Activated T-helper 17 cell treated with anti-CD3 and anti-CD28 coated beads, Interleukin-2, amount 50 U/mL, for 72 hours (primary cell): ENCODE data around the gene LOXL1. TPM values are rescaled to one million over a fixed set of nuclear protein-coding genes. Genes with fewer than 3 reads are reported as not detected.

ENCODE experiments used
- ATAC-seq: fragments of 150-1000 bp; cut with Tn5 transposase; replicated peaks from 2 replicates; pipeline ENCODE4 v1.10.0; 2021; ENCODE audit warnings: mild to moderate bottlenecking, moderate library complexity
- H3K27ac Mint-ChIP-seq: one replicate; pipeline ENCODE4 v1.8.0; 2022; ENCODE audit warnings: mixed read lengths
- H3K27me3 Mint-ChIP-seq: one replicate; pipeline ENCODE4 v1.8.0; 2022; ENCODE audit warnings: mixed read lengths
- H3K36me3 Mint-ChIP-seq: one replicate; pipeline ENCODE4 v1.8.0; 2022; ENCODE audit warnings: low read depth, mild to moderate bottlenecking, mixed read lengths
- H3K4me1 Mint-ChIP-seq: one replicate; pipeline ENCODE4 v1.8.0; 2022; ENCODE audit warnings: mixed read lengths
- H3K4me3 Mint-ChIP-seq: one replicate; pipeline ENCODE4 v1.8.0; 2022; ENCODE audit warnings: mild to moderate bottlenecking, mixed read lengths
- H3K9me3 Mint-ChIP-seq: one replicate; pipeline ENCODE4 v1.8.0; 2022; ENCODE audit warnings: mixed read lengths
- total RNA-seq, 2 donors: library from RNA; stranded (reverse); gene quantifications; one replicate each; pipeline ENCODE4 v1.2.3, GENCODE V29; 2022

Gene LOXL1
- total RNA-seq, 2 donors from 2014 or later, result 3.4 TPM

DNA sequence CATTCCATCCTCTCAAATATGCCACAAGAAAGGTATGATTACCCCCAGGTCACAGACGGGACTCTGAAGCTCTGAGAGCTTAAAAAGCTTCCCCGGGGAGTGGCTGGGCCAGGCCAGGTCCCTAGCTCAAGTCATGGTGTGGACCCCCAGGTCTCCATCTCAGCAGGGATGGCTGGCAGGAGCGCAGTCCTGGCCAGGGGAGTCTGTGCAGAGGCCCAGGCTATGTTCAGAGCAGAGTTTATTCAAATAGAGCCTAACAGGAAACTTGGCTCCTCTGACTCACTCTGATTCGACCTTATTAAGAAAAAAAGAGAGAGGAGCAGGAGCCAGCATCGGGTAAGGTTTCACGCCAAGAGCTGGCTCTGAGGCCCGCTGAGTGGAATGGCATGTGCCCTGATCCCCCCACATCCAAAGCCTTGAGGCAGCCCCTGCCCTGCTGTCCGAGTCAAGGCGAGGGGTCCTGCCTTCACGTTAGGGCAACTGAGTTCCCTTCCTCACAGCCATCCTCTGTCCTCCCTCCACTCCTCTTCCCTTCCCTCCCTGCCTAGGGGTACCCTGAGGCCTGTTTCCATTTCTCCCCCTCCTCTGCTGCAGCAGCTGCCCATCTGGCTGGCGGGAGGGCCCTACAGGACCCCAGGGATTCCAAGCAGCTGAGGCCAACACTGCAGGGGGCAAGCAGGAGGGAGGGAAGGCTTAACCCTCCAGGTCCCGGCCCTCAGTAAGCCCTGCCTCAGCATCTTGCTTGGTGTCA, 1.9 kb upstream of the LOXL1 start:
- Mint-ChIP-seq H3K9me3 (no peaks in the 10 kb centered on the region), H3K27ac (peak overlapping the region; percentile 89), H3K4me3 (peak overlapping the region; percentile 77), H3K27me3 (no peaks in the 10 kb centered on the region), H3K4me1 (peaks cover 40% of the 10 kb centered on the region), H3K36me3 (no peaks in the 10 kb centered on the region)
- peak; percentile 57 for ATAC-seq

DNA sequence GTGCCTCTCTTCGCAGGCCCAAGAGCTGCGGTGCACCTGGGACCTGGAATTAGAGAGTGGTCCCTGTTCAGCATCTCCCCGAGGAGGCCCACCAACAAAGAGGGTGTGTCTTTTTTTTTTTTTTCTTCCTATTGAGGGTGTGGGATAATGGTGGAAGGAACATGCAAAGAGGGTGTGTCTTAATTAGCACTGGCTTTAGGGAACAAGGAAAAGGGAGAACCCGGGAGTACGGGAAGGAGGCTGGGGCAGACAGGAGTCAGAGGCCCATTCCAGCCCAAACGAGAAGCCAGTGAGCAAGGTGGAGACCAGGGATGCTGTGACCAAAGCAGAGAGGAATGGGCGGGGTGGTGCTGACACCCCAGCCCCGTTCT, 429 bp upstream of the LOXL1 start:
- H3K27ac Mint-ChIP-seq, result peak overlapping the region; percentile 89
- peaks cover 34% of the 10 kb centered on the region for H3K4me1 Mint-ChIP-seq

DNA sequence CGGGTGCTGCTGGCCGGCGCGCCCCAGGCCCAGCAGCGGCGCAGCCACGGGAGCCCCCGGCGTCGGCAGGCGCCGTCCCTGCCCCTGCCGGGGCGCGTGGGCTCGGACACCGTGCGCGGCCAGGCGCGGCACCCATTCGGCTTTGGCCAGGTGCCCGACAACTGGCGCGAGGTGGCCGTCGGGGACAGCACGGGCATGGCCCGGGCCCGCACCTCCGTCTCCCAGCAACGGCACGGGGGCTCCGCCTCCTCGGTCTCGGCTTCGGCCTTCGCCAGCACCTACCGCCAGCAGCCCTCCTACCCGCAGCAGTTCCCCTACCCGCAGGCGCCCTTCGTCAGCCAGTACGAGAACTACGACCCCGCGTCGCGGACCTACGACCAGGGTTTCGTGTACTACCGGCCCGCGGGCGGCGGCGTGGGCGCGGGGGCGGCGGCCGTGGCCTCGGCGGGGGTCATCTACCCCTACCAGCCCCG, 777 bp downstream of the LOXL1 start:
- Mint-ChIP-seq H3K27me3 (no peaks in the 10 kb centered on the region), H3K4me1 (peaks cover 34% of the 10 kb centered on the region), H3K27ac (no peak overlapping the region), H3K9me3 (no peaks in the 10 kb centered on the region), H3K4me3 (peak overlapping the region; percentile 64), H3K36me3 (no peaks in the 10 kb centered on the region)
- peak; percentile 33 for ATAC-seq

More for the DNA sequence above, 429 bp upstream of the LOXL1 start:
- ATAC-seq, result no peak
- H3K36me3 Mint-ChIP-seq, result no peaks in the 10 kb centered on the region
- H3K27me3 Mint-ChIP-seq, result no peaks in the 10 kb centered on the region
- H3K4me3 Mint-ChIP-seq, result peak overlapping the region; percentile 77
- no peaks in the 10 kb centered on the region for H3K9me3 Mint-ChIP-seq

DNA sequence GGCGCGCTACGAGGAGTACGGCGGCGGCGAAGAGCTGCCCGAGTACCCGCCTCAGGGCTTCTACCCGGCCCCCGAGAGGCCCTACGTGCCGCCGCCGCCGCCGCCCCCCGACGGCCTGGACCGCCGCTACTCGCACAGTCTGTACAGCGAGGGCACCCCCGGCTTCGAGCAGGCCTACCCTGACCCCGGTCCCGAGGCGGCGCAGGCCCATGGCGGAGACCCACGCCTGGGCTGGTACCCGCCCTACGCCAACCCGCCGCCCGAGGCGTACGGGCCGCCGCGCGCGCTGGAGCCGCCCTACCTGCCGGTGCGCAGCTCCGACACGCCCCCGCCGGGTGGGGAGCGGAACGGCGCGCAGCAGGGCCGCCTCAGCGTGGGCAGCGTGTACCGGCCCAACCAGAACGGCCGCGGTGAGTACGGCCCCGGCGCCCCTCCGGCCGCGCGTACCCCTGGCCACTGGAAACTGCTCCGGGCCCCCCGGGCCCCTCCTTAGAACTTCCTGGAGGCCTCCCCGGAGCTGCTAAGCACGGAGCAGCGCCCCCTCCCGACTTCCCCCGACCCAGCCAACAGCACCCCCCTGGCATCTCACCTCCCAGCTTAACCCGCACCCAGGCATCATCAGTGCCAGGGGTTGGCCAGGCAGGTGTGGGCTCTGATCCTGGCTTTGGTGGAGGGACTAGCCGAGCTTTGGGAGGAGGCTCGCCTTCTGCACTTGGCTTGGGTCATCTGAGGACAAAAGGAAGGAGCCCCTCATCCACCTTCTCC, 1.4 kb downstream of the LOXL1 start:
- Mint-ChIP-seq H3K4me3 (peak overlapping the region; percentile 64), H3K4me1 (peaks cover 34% of the 10 kb centered on the region)

DNA sequence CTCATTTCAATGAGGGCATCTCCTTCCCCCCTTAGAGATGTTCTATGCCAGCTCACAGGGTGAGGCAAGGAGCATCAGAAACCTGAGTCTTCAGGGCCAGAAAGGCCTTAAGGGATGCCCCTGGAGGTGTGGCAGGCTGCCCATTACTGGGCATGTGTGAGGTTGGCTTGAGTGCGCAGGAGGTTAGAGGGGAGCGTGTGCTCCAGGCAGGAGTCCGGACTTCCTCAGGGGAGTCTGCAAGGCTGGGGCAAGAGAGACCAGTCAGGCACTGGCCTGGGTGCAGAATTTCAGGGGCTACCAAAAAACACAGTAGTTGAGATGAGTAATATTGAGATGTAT, 1.9 kb downstream of the LOXL1 start:
- no peaks in the 10 kb centered on the region for H3K9me3 Mint-ChIP-seq
- no peaks in the 10 kb centered on the region for H3K27me3 Mint-ChIP-seq
- no peaks in the 10 kb centered on the region for H3K36me3 Mint-ChIP-seq
- peak overlapping the region; percentile 2 for H3K27ac Mint-ChIP-seq
- H3K4me3 Mint-ChIP-seq, result peak overlapping the region; percentile 64
- H3K4me1 Mint-ChIP-seq, result peaks cover 32% of the 10 kb centered on the region
- ATAC-seq, result no peak

More for the DNA sequence above, 1.4 kb downstream of the LOXL1 start:
- peak; percentile 85 for ATAC-seq
- no peaks in the 10 kb centered on the region for H3K27me3 Mint-ChIP-seq
- peak overlapping the region; percentile 2 for H3K27ac Mint-ChIP-seq
- H3K36me3 Mint-ChIP-seq, result no peaks in the 10 kb centered on the region
- no peaks in the 10 kb centered on the region for H3K9me3 Mint-ChIP-seq

DNA sequence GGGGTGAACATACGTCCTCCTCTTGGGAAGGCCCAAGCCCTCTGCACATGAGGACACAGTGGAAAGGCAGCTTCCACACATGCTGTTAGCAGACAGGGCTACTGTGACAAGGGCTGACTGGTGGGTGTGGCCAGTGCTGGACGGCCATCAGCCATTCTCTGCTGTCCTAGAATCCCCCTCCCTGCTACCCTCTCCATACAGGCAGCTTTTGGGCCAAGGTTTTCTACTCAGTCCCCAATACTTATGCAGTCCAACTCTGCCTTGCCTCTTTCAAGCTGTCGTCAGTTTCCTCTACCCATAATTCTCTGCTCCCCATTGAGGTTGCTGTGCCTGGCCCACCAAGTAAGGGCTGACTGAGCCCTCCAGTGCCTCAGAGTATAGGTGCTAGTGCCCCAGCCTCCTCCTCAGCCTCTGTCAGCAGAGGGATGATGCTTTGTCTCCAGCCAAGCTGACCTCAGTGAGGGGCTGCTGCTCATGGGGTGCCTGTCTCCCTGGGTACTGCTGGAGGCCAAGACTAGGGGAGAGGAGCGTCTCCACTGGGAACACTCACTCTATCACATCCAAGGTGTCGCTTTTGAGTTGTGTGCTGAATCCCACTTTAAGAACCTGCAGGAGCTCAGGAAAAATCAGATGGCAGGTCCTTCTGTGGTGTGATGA, 2.8 kb downstream of the LOXL1 start:
- Mint-ChIP-seq H3K4me3 (peak overlapping the region; percentile 64), H3K27me3 (no peaks in the 10 kb centered on the region), H3K4me1 (peaks cover 23% of the 10 kb centered on the region), H3K27ac (no peak overlapping the region), H3K36me3 (no peaks in the 10 kb centered on the region), H3K9me3 (no peaks in the 10 kb centered on the region)
- ATAC-seq, result no peak

DNA sequence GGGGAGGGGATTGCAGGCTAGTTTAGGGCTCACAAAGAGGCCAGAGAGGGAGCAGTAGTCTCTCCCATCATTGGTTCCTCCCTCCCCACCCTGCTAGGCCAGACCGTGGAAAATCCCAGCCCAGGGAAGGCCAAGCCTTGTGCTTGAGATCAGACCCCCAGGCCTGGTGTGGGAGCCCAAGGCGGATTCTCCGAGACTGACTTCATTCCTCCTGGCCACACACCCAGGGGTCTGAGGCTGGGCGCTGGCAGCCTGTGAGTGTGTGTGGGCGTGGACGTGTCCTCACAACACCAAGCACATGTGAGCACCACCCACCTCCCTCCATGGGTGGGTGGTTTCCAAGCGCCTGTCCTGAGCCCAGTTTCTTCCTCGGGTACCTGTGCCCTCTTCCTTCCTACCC, 4.1 kb downstream of the LOXL1 start:
- Mint-ChIP-seq H3K9me3 (no peaks in the 10 kb centered on the region), H3K27ac (no peak overlapping the region), H3K36me3 (no peaks in the 10 kb centered on the region), H3K27me3 (no peaks in the 10 kb centered on the region), H3K4me3 (no peak overlapping the region), H3K4me1 (peaks cover 25% of the 10 kb centered on the region)
- ATAC-seq, result no peak

DNA sequence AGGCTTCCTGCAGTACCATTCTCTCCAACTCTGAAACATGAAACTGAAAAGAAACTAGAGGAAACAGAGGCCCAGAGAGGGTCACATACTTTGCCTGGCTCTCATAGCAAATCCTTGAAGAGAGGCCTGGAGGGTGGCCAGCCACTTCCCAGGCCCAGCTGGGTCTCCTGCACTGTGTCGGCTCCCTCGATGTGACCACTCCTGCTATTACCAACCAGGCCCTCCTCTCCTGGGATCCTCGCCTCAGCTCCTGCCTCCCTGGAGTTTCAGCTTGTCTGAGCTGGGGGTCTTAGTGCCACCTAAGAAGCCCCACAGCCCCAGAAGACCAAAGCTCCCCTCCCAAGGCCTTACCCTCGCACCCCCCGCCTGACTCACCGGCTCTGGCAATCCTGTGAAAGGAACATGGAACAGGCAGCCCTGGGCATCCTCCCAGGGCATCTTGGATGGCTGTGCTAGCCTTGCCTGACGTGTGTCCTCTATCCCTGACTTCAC, 4.6 kb downstream of the LOXL1 start:
- ATAC-seq, result no peak
- H3K9me3 Mint-ChIP-seq, result no peaks in the 10 kb centered on the region
- no peaks in the 10 kb centered on the region for H3K36me3 Mint-ChIP-seq
- H3K4me3 Mint-ChIP-seq, result no peak overlapping the region
- H3K27ac Mint-ChIP-seq, result peak overlapping the region; percentile 64
- H3K27me3 Mint-ChIP-seq, result no peaks in the 10 kb centered on the region
- peaks cover 21% of the 10 kb centered on the region for H3K4me1 Mint-ChIP-seq

DNA sequence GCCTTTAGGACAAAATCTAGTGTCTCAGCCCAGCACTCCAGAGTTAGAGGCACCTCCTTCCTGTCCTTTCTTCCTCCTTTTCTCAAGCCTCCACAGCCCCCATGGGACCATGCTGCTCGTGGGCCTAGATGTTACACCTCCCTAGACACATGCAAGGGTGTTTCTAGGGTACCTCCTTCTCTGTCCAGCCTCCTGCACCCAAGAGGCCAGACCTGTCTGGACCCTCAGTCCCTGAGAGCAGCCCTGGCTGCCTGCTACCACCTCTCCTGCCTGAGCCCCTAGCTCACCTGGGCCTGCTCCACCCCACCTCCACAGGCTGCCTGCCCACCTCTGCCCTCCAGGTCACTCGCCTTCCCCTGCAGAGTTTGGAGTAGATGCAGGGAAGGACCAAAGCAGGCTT, 5.2 kb downstream of the LOXL1 start:
- no peaks in the 10 kb centered on the region for H3K9me3 Mint-ChIP-seq
- H3K36me3 Mint-ChIP-seq, result no peaks in the 10 kb centered on the region
- peak overlapping the region; percentile 64 for H3K27ac Mint-ChIP-seq
- ATAC-seq, result no peak
- H3K4me1 Mint-ChIP-seq, result peaks cover 20% of the 10 kb centered on the region
- H3K27me3 Mint-ChIP-seq, result no peaks in the 10 kb centered on the region
- no peak overlapping the region for H3K4me3 Mint-ChIP-seq

DNA sequence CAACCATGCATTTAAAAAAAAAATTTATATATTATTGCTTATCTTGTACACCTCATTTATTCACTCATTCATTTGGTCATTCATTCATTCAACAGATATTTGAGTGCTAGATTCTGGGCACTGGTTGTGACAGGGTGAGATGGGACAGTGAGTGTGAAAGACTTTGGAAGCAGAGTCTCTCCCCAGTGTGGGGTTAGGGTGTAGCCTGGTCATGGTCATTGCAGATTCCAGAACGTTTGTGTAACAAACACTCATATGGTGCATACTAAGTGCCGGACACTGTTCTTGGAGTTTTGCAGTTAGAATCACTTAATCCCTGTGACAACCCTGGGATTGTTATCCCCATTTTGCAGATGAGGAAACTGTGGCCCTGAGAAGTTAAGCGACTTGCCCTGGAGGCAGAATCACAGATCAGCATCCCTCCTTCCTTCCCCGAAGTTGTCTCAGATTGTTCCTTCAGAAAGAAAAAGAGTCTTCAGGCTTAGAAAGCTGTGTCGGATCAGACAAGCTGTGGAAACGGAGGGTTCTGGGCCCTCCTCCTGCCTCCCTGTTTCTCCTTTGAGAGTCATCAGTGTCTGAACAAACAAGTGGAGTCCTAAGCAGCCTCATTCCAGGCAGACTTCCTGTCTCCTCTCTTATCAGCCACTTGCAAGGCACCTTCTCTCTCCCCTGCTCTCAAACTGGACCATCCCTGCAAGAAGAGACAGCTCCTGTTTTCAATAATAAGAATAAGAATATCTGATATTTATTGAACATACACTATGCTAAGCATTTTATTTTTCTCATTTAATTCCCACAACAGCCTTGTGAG, 6.3 kb downstream of the LOXL1 start:
- Mint-ChIP-seq H3K36me3 (no peaks in the 10 kb centered on the region), H3K27me3 (no peaks in the 10 kb centered on the region), H3K27ac (no peak overlapping the region), H3K4me1 (peaks cover 20% of the 10 kb centered on the region), H3K9me3 (no peaks in the 10 kb centered on the region), H3K4me3 (no peak overlapping the region)
- no peak for ATAC-seq

DNA sequence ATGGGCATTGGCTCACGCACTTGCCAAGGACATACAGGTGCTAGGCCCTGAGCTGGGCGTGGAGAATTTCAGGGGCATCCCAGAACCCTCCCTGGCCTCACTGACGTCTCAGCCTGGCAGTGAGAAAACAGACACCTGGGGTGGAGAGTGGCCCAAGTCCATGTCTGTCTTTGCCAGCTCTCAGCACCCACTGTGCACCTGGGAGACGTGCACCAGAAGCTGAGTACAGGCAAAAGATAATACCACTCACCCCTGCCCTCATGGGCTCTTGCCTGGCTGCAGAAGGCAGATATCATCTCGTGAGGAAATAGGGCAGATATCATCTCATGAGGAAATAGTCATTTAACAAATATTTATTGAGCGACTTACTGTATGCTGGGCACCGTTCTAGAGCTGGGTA, 8.0 kb downstream of the LOXL1 start:
- Mint-ChIP-seq H3K36me3 (no peaks in the 10 kb centered on the region), H3K9me3 (no peaks in the 10 kb centered on the region), H3K27me3 (no peaks in the 10 kb centered on the region), H3K27ac (peak overlapping the region; percentile 46), H3K4me3 (no peak overlapping the region), H3K4me1 (peaks cover 20% of the 10 kb centered on the region)
- ATAC-seq, result no peak

DNA sequence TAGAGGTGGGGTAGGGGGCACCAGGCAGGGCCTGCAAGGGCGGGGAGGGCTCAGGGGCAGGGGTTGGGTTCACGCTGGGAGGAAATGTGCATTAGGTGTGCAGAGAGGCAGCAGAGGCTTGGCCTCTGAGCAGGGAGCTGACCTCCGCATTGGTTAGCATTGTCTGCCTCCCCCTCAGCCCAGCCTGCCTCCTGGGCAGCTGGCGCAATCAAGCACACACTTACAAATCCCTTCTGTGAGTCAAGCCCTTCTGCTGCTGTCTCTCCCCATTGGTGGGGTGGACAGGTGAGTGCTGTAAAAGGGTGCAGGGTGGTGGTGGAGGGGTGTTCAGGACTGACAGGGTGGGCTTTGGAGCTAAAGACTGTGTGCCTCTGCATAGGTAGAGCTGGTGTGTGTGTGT, 9.3 kb downstream of the LOXL1 start:
- Mint-ChIP-seq H3K36me3 (no peaks in the 10 kb centered on the region), H3K27ac (no peak overlapping the region), H3K9me3 (no peaks in the 10 kb centered on the region), H3K4me1 (peaks cover 20% of the 10 kb centered on the region), H3K4me3 (no peak overlapping the region), H3K27me3 (no peaks in the 10 kb centered on the region)
- ATAC-seq, result no peak

DNA sequence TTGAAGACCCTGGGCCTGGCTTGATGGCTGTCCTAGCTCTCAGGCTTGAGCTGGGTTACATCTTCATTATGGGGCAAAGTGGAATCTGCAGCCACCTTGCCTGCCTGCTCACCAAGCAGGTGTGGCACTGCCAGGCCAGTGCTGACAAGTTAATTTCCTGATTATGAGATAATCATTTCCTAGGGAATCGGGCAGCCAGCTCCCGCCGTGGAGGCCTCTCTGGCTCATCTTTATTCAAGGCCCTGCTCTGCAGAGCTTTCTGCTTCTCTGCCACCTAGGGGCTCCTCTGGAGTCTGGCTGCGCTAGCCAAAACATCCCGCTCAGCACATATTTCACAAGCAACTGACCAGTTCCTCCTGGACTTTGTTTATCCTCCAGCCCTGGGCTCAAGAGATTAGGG, 9.9 kb downstream of the LOXL1 start:
- no peaks in the 10 kb centered on the region for H3K27me3 Mint-ChIP-seq
- H3K4me1 Mint-ChIP-seq, result peaks cover 16% of the 10 kb centered on the region
- no peak for ATAC-seq
- no peak overlapping the region for H3K27ac Mint-ChIP-seq
- no peaks in the 10 kb centered on the region for H3K9me3 Mint-ChIP-seq
- no peak overlapping the region for H3K4me3 Mint-ChIP-seq
- no peaks in the 10 kb centered on the region for H3K36me3 Mint-ChIP-seq
